Measurements from ENCODE around the gene N4BP2. TPM values are rescaled to one million over a fixed set of nuclear protein-coding genes. Genes with fewer than 3 reads are reported as not detected.
"Not testable (repeated sequence)": the region's sequence is repeated elsewhere in the genome, so short reads cannot be mapped to it uniquely, and the experiment has no call there.

Gene N4BP2
- total RNA-seq, 1 experiment from 2014 or later: 8.5 TPM

GRCh38 chr4:40134206-40134917 lies 77.7 kb downstream of the N4BP2 start:
- Histone ChIP-seq H3K27ac (ENCODE audit: low read length) (peak overlapping the region; percentile 17; the same call in 1 of the 2 replicates), H3K4me3 (ENCODE audit: low read depth in 2 of 2, low read length in 2 of 2) (no peak overlapping the region), H3K36me3 (ENCODE audit: control insufficient read depth, insufficient read depth, low read length) (no peaks in the 10 kb centered on the region), H3K27me3 (ENCODE audit: control insufficient read depth, insufficient read depth, low read length) (no peaks in the 10 kb centered on the region), H3K9me3 (ENCODE audit: control insufficient read depth, insufficient read depth, low read depth, low read length) (no peaks in the 10 kb centered on the region), H3K4me1 (ENCODE audit: control insufficient read depth, insufficient read depth, low read length) (no peaks in the 10 kb centered on the region)
- ChIA-PET POLR2A (interaction anchor here (0.6 kb wide), 1 partner anchor 36 kb away, joined by 8 read pairs; no protein-coding TSS in a partner anchor), CTCF (no interaction called here)
- no peak for DNase-seq (ENCODE audit: low read depth, low spot score)
- no peak for TF ChIP-seq SIN3A (IDR thresholded peaks at IDR 0.05; ENCODE audit: borderline replicate concordance, insufficient read depth, low read depth, low read length)
- TF ChIP-seq POLR2AphosphoS5 (IDR thresholded peaks at IDR 0.05; ENCODE audit: low read depth, low read length): no peak
- no peak for TF ChIP-seq REST (IDR thresholded peaks at IDR 0.05; ENCODE audit: insufficient read depth in 1 of 2, low read depth in 2 of 2, low read length in 1 of 2)
- no peak for TF ChIP-seq CTCF (IDR thresholded peaks at IDR 0.05)
- TF ChIP-seq TCF7L2 (IDR thresholded peaks at IDR 0.05; ENCODE audit: low read depth, low read length): no peak
- ATAC-seq: no peak
- BruUV-seq (replicated peaks): no TSS peak
- intact Hi-C loops (cut with micrococcal nuclease; ENCODE audit: unreplicated experiment) (no loop called here), in situ Hi-C loops (cut with HindIII; ENCODE audit: low pct_unique_long_range_greater_than_20kb, low sequenced_read_pairs) (no loop called here)

GRCh38 chr4:40136202-40136601 lies 79.6 kb downstream of the N4BP2 start:
- H3K36me3 ChIP-seq (ENCODE audit: control insufficient read depth, insufficient read depth, low read length); POLR2A ChIA-PET; intact Hi-C loops (cut with micrococcal nuclease; ENCODE audit: unreplicated experiment); DNase-seq (ENCODE audit: low read depth, low spot score); H3K4me3 ChIP-seq (ENCODE audit: low read depth in 2 of 2, low read length in 2 of 2); ATAC-seq; H3K9me3 ChIP-seq (ENCODE audit: control insufficient read depth, insufficient read depth, low read depth, low read length); in situ Hi-C loops (cut with HindIII; ENCODE audit: low pct_unique_long_range_greater_than_20kb, low sequenced_read_pairs); CTCF ChIA-PET; H3K27ac ChIP-seq (ENCODE audit: low read length); BruUV-seq (replicated peaks); H3K27me3 ChIP-seq (ENCODE audit: control insufficient read depth, insufficient read depth, low read length); H3K4me1 ChIP-seq (ENCODE audit: control insufficient read depth, insufficient read depth, low read length): not testable (repeated sequence)

- no TSS peak for BruUV-seq (replicated peaks)
- ChIA-PET POLR2A (no interaction called here), CTCF (no interaction called here)
- Histone ChIP-seq H3K27ac (ENCODE audit: low read length) (no peak overlapping the region), H3K4me3 (ENCODE audit: low read depth in 2 of 2, low read length in 2 of 2) (no peak overlapping the region), H3K36me3 (ENCODE audit: control insufficient read depth, insufficient read depth, low read length) (no peaks in the 10 kb centered on the region), H3K9me3 (ENCODE audit: control insufficient read depth, insufficient read depth, low read depth, low read length) (no peaks in the 10 kb centered on the region), H3K27me3 (ENCODE audit: control insufficient read depth, insufficient read depth, low read length) (no peaks in the 10 kb centered on the region), H3K4me1 (ENCODE audit: control insufficient read depth, insufficient read depth, low read length) (no peaks in the 10 kb centered on the region)
- DNase-seq (ENCODE audit: low read depth, low spot score): no peak
- intact Hi-C loops (cut with micrococcal nuclease; ENCODE audit: unreplicated experiment): no loop called here
- no peak for TF ChIP-seq SIN3A (IDR thresholded peaks at IDR 0.05; ENCODE audit: borderline replicate concordance, insufficient read depth, low read depth, low read length)
- no peak for TF ChIP-seq TCF7L2 (IDR thresholded peaks at IDR 0.05; ENCODE audit: low read depth, low read length)
- in situ Hi-C loops (cut with HindIII; ENCODE audit: low pct_unique_long_range_greater_than_20kb, low sequenced_read_pairs): no loop called here
- ATAC-seq: no peak
Observed at GRCh38 chr4:40140196-40140595, 83.5 kb downstream of the N4BP2 start.

GRCh38 chr4:40140597-40140996 lies 83.9 kb downstream of the N4BP2 start:
- H3K4me3 ChIP-seq (ENCODE audit: low read depth in 2 of 2, low read length in 2 of 2); H3K27ac ChIP-seq (ENCODE audit: low read length); BruUV-seq (replicated peaks); H3K4me1 ChIP-seq (ENCODE audit: control insufficient read depth, insufficient read depth, low read length); H3K36me3 ChIP-seq (ENCODE audit: control insufficient read depth, insufficient read depth, low read length); in situ Hi-C loops (cut with HindIII; ENCODE audit: low pct_unique_long_range_greater_than_20kb, low sequenced_read_pairs); H3K27me3 ChIP-seq (ENCODE audit: control insufficient read depth, insufficient read depth, low read length); DNase-seq (ENCODE audit: low read depth, low spot score); POLR2A ChIA-PET; intact Hi-C loops (cut with micrococcal nuclease; ENCODE audit: unreplicated experiment); H3K9me3 ChIP-seq (ENCODE audit: control insufficient read depth, insufficient read depth, low read depth, low read length); CTCF ChIA-PET; ATAC-seq: not testable (repeated sequence)
